ENCODE measurements around the gene COL9A1.

Gene COL9A1

GRCh38 chr6:70221715-70222438 is 81.0 kb downstream of the COL9A1 start:
- no peak for DNase-seq

GRCh38 chr6:70221025-70221714 is 81.7 kb downstream of the COL9A1 start:
- DNase-seq = no peak

DNA sequence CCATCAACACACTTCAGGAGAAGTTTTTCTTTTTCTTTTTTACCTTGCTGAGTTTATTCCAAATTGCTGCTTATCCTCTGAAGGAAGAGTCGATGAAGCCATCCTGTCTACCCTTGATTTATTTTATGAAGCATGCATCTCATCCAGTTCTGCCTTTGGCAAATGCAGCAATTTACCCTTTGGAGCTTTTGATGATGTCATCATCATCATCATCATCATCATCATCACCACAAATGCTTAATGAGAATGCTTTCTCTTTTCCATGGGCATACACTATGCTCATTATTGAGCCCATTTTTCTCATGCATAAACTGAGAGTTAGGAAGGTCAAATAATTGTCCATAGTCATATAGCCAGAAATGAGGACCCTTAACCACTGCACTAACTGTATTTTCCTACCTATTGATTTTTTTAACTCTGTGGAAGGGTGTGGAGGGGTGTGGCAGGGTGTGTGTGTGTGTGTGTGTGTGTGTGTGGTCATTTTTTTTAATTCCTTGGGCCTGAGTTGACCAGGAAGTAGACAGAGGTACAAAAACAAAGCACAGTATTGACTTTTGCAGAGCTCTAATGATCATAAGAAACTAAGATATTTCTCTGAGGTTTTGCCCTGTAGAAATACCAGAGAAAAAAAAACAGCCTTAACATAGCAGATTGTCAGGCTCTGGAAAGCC is 82.8 kb downstream of the COL9A1 start:
- DNase-seq = no peak

DNA sequence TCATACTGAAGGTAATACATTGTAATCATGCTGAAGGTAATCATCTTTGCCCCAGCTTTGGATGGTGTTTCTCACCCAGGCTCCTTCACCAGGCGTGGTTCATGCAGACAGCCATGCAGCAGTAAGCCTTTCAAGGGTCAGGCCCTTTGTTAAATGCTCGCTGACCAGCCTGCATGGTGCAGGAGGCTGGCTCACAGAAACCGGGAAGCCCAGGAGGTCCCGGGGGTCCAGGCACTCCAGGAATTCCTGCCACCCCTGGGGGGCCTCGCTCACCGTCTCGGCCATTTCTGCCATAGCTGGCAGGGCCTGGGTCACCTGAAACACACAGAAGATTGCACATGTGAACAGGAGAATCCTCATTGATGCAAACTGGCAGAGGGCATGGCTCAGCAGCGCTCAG is 86.1 kb downstream of the COL9A1 start:
- no peak for DNase-seq

DNA sequence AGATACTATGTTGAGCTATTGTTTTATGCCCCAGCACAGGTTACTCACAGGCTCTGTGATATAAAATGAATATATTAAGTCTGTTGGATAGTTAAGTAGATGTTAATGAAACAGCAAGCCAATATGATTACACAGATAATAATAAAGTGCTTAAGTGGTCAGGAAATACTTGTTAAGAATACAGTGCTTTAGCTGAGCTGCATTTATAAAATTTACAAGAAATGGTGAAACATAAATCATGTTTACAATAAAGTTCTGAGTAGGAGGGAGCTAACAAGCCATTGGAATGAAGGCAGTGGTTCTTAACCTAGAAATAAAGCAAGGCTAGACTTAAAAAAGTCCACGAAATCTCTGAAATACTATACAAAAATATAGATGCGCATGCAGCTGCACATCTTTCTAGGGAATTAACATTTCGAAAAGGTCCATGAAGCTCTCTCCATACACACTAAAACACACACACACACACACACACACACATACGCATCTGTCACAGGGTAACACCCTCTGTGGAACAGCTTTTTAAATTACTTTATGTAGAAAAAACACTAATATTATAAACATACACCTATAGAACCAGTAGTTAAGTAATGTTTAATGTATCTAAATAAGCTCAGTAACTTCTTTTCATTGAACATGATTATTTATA is 87.3 kb downstream of the COL9A1 start:
- DNase-seq = no peak

GRCh38 chr6:70210462-70210861 is 92.4 kb downstream of the COL9A1 start:
- DNase-seq = no peak

DNA sequence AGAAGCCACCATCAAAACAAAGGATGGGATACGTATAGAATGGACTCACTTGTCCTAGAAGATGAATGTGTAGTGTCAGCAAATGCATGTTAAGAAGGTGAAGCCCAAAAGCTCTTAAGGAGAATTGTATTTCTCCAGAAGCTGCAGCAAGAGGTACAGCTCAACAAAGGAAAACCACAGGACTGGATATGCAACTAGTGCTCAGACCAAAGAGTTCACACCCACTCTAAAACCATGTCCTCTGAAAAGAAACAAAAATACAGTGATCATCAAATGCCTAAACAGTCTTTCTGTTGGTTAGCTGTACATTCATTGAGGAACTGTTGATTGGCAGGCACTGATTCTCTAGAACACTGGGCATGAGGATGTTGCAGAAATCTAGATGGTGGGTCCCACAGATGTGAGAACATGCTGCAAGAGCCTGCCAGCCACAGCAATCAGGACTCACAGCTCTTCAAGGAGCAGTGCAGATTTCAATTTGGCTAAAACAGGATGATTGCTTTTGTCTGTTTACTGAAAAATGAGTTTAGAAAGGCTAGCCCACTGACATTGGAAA is 94.6 kb downstream of the COL9A1 start:
- no peak for DNase-seq

GRCh38 chr6:70198785-70199184 is 104.1 kb downstream of the COL9A1 start:
- no peak for DNase-seq

GRCh38 chr6:70196531-70196930 is 106.4 kb downstream of the COL9A1 start:
- DNase-seq = no peak

DNA sequence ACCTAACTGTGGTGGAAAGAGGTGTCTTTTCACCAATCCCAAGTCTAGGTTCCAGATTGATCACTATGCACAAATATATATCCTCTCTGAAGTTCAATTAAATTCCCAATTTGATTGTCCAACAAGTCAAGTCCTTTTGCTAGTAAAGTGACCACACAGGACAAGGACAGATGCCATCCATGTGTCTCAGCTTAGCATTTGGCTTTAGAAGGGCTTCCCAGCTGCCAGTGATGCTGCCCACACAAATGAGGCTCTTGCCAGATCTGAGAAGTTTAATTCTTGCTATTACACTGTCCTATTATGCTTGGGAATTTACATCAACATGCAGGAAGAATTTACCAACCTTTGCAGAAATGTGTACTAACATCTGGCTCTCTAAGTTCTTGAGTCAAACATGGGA is 108.5 kb downstream of the COL9A1 start:
- DNase-seq = no peak

DNA sequence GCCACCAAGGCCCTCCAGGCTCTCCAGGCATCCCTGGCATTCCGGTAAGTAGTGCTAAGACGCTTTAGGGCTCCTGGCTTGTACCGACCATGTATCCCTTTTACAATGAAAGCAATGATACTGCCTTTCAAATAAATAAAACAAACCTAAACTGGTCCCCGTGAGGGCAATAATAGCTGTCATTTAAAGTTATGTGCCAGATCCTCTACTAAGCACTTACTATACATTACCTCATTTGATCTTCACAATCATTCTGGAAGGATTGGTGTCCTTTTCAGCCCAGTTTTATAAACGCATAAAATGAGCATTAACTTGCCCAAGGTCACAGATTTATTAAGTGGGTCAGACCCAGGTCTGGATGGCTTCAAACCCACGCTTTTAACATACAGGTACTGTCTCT is 114.7 kb downstream of the COL9A1 start:
- no peak for DNase-seq

DNA sequence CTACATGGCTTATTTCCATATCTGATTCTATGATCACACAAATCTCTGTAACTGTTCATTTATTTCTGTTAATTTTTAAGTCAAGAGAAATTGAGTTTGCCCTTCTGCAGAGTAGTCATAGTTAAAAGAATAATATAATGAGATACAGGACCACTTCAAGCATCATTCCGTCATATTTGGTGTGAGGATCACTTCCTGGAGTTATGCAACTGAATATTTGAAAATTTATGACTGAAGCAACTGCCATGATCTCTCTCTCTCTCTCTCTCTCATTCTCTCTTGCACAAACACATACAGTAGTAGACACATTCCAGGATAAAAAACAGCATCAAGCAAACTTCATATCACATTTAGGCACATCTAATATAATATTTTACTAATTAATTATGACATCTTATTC is 116.4 kb downstream of the COL9A1 start:
- no peak for DNase-seq

GRCh38 chr6:70184723-70185122 is 118.2 kb downstream of the COL9A1 start:
- DNase-seq = no peak

- DNase-seq = no peak
These were observed 119.3 kb downstream of the COL9A1 start for GRCh38 chr6:70183538-70183937.

DNA sequence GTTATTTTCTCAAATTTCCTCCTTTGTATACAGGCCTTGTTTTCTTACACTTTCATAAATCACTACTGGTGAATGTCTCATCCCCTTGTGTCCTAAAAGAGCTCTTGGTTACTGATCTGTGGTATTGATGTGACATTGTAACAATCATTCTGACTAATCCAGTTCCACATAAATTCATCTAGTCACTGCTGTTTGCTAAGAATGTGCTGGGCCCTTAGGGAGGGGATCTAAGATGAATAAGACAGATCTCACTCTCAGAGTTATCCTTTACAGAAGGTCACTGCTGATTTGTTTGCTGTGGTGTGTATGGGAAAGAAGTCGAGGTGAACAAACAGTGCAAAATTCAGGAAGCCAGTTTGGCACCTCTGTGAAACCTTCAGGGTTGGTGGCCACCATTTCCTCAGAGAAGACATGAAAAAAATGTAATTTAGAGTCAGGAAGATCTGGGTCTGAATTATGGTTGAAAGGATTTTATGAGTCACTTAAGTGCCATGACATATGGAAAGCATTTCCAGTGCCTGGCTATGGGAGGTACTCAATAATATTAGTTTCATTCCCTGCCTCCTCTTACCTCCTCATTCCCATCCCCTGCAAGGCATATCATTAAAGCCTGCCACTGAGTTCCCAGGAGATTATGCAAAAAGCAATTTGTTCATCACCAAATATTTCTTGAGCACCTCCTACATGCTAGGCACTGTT is 121.8 kb downstream of the COL9A1 start:
- DNase-seq = no peak

GRCh38 chr6:70180183-70180900 is 122.5 kb downstream of the COL9A1 start:
- DNase-seq = no peak

GRCh38 chr6:70176842-70177550 is 125.9 kb downstream of the COL9A1 start:
- DNase-seq = no peak

DNA sequence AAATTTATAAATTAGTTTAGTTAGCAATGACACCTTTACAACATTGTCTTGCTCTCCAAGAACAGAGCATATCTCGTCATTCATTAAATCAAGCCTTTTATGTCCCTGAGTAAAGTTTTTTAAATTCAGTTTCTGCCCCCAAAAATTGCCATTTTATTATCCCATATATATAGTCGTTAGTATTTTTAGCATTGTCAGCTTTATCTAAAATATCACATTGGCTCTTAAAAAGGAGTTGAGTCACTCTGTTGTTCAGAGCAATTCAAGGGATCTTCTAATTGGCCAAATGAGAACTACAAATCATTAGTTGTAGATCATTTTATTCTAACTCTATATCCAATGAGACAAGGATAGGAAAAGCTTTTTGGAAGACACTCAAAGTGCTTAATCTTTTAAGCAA is 127.1 kb downstream of the COL9A1 start:
- no peak for DNase-seq

GRCh38 chr6:70172252-70172651 is 130.6 kb downstream of the COL9A1 start:
- DNase-seq = no peak

- DNase-seq = no peak
These were observed 131.6 kb downstream of the COL9A1 start for GRCh38 chr6:70171236-70171635.

- DNase-seq = no peak
These were observed 134.1 kb downstream of the COL9A1 start for GRCh38 chr6:70168681-70169377.
